Muscle layer of colon (tissue), 2 donors: ENCODE data around the gene DCUN1D5.

Experiments used
- H3K27ac ChIP-seq: one replicate; pipeline ENCODE4 v1.7.0; 2013; ENCODE audit warnings: low read depth, mild to moderate bottlenecking, low read length, moderate library complexity
- H3K27me3 ChIP-seq, 2 donors: one replicate each; pipeline ENCODE4 v1.7.0; 2013; ENCODE audit warnings: low read length in 2 of 2, mild to moderate bottlenecking in 2 of 2; ENCODE audit not compliant: insufficient read depth in 2 of 2, control insufficient read depth in 1 of 2
- H3K36me3 ChIP-seq: one replicate; pipeline ENCODE4 v1.7.0; 2013; ENCODE audit warnings: mild to moderate bottlenecking, low read length; ENCODE audit not compliant: insufficient read depth
- H3K4me1 ChIP-seq: one replicate; pipeline ENCODE4 v1.7.0; 2013; ENCODE audit warnings: mild to moderate bottlenecking, low read length; ENCODE audit not compliant: insufficient read depth
- H3K4me3 ChIP-seq, 2 donors: one replicate each; pipeline ENCODE4 v1.7.0; 2013; ENCODE audit warnings: low read length in 2 of 2, low read depth in 1 of 2, mild to moderate bottlenecking in 1 of 2, moderate library complexity in 1 of 2
- H3K9ac ChIP-seq: one replicate; pipeline ENCODE4 v1.7.0; 2013; ENCODE audit warnings: low read length
- H3K9me3 ChIP-seq: one replicate; pipeline ENCODE4 v1.7.0; 2013; ENCODE audit warnings: mild to moderate bottlenecking, low read length
- donor health status: abdominal sarcoma.
- donor health status: Adenocarcinoma of cecum.

DCUN1D5 gene

GRCh38 chr11:103024086-103024485 is 67.9 kb downstream of the DCUN1D5 start:
- Histone ChIP-seq H3K27me3 (no peaks in the 10 kb centered on the region), H3K27ac (no peak overlapping the region), H3K4me3 (no peak overlapping the region), H3K9ac (no peak overlapping the region), H3K9me3 (no peaks in the 10 kb centered on the region), H3K4me1 (no peaks in the 10 kb centered on the region), H3K36me3 (no peaks in the 10 kb centered on the region)

- Histone ChIP-seq H3K36me3 (no peaks in the 10 kb centered on the region), H3K27ac (no peak overlapping the region), H3K9ac (no peak overlapping the region), H3K27me3 (no peaks in the 10 kb centered on the region), H3K4me3 (no peak overlapping the region), H3K9me3 (no peaks in the 10 kb centered on the region), H3K4me1 (no peaks in the 10 kb centered on the region)
Measured at GRCh38 chr11:103016031-103016430, 75.9 kb downstream of the DCUN1D5 start.

- H3K4me3 ChIP-seq: no peak overlapping the region
- H3K27me3 ChIP-seq: no peaks in the 10 kb centered on the region
- H3K36me3 ChIP-seq: no peaks in the 10 kb centered on the region
- H3K9ac ChIP-seq: no peak overlapping the region
- no peaks in the 10 kb centered on the region for H3K9me3 ChIP-seq
- H3K27ac ChIP-seq: no peak overlapping the region
- H3K4me1 ChIP-seq: no peaks in the 10 kb centered on the region
Measured at GRCh38 chr11:103013421-103013820, 78.5 kb downstream of the DCUN1D5 start.
